Tibial nerve (tissue), 4 donors: ENCODE measurements around the gene UBE2L5. TPM values are rescaled to one million over a fixed set of nuclear protein-coding genes. Genes with fewer than 3 reads are reported as not detected.
"Not testable (repeated sequence)": the region's sequence is repeated elsewhere in the genome, so short reads cannot be mapped to it uniquely, and the experiment has no call there.

Experiments used
- DNase-seq, 2 donors: peaks; one replicate each; pipeline ENCODE4 v3.0.0-alpha.2; 2019; ENCODE audit warnings: low spot score in 2 of 2
- H3K27ac ChIP-seq, 4 donors: fragments of 200-600 bp; sonication (generic) in 3 of 4; one replicate each; pipeline ENCODE4 v1.5.1; 2017 to 2019; ENCODE audit warnings: mild to moderate bottlenecking in 1 of 4
- H3K27me3 ChIP-seq, 2 donors: fragments of 200-600 bp; sonication (generic) in 1 of 2; one replicate each; pipeline versions ENCODE4 v1.5.1 to v1.6.0; 2017 to 2019
- H3K36me3 ChIP-seq, 3 donors: fragments of 200-600 bp; sonication (generic); one replicate each; pipeline ENCODE4 v1.5.1; 2018 to 2019
- H3K4me1 ChIP-seq, 4 donors: fragments of 200-600 bp; sonication (generic) in 3 of 4; one replicate each; pipeline ENCODE4 v1.5.1; 2017 to 2019
- H3K4me3 ChIP-seq, 4 donors: fragments of 200-600 bp; sonication (generic) in 3 of 4; one replicate each; pipeline ENCODE4 v1.5.1; 2017 to 2019; ENCODE audit warnings: mild to moderate bottlenecking in 1 of 4, moderate library complexity in 1 of 4
- H3K9me3 ChIP-seq, 4 donors: fragments of 200-600 bp; sonication (generic) in 3 of 4; one replicate each; pipeline ENCODE4 v1.5.1; 2017 to 2019
- CTCF ChIP-seq, 5 experiments: fragments of 200-600 bp in 3 of 5; fragments of 450-650 bp in 2 of 5; sonication (generic) in 3 of 5; IDR thresholded peaks; one replicate each; pipeline ENCODE4 v1.5.1; 2016 to 2019; ENCODE audit warnings: antibody characterized with exemption in 5 of 5, mild to moderate bottlenecking in 3 of 5, moderate library complexity in 2 of 5
- EP300 ChIP-seq, 2 donors: sonication (generic); formaldehyde crosslinking; IDR thresholded peaks; one replicate each; pipeline ENCODE4 v1.6.1; 2017; ENCODE audit warnings: antibody characterized with exemption in 2 of 2, mild to moderate bottlenecking in 1 of 2
- POLR2A ChIP-seq, 2 donors: fragments of 450-650 bp; IDR thresholded peaks; one replicate each; pipeline ENCODE4 v1.6.1; 2017; ENCODE audit warnings: antibody characterized with exemption in 2 of 2, mild to moderate bottlenecking in 2 of 2, moderate library complexity in 2 of 2
- WGBS, 2 donors: methylation state at CpG; one replicate each; pipeline ENCODE4 v1.1.5; 2018; 5-methylcytosine and 5-hydroxymethylcytosine counted together
- total RNA-seq, 4 donors: library from RNA; depleted of rRNA; stranded (reverse); fragments of >200 nt; gene quantifications; one replicate each; pipeline ENCODE4 v1.1.0, GENCODE V29; 2016

UBE2L5 gene
- total RNA-seq, 4 donors from 2014 or later, result not detected

GRCh38 chr13:30442926-30443325, 20.6 kb downstream of the UBE2L5 start:
- Histone ChIP-seq H3K27me3 (no peaks in the 10 kb centered on the region), H3K27ac (no peak overlapping the region), H3K36me3 (no peaks in the 10 kb centered on the region), H3K4me3 (no peak overlapping the region), H3K4me1 (peaks cover 0 to 16% (median 13%) of the 10 kb centered on the region in 4 donors), H3K9me3 (peaks cover 0 to 4% (median 0%) of the 10 kb centered on the region in 4 donors)
- no peak for TF ChIP-seq POLR2A (IDR thresholded peaks at IDR 0.05)
- TF ChIP-seq EP300 (IDR thresholded peaks at IDR 0.05), result no peak
- TF ChIP-seq CTCF (IDR thresholded peaks at IDR 0.05), result no peak
- DNase-seq, result no peak
- WGBS, 2 donors, result 61 to 62% methylated on average over 5 of the region's 5 CpGs

- not testable (repeated sequence) for H3K27ac ChIP-seq, H3K27me3 ChIP-seq, H3K9me3 ChIP-seq, DNase-seq, H3K4me3 ChIP-seq, H3K36me3 ChIP-seq
- H3K4me1 ChIP-seq, result peaks cover 0 to 16% (median 13%) of the 10 kb centered on the region in 4 donors
- 90 to 91% methylated on average over 3 of the region's 3 CpGs for WGBS, 2 donors
Measured at GRCh38 chr13:30443491-30443890, 21.2 kb downstream of the UBE2L5 start.

GRCh38 chr13:30443957-30444404, 21.7 kb downstream of the UBE2L5 start:
- Histone ChIP-seq H3K36me3 (no peaks in the 10 kb centered on the region), H3K27ac (no peak overlapping the region), H3K27me3 (no peaks in the 10 kb centered on the region), H3K4me1 (peaks cover 0 to 16% (median 13%) of the 10 kb centered on the region in 4 donors), H3K4me3 (no peak overlapping the region), H3K9me3 (peaks cover 0 to 4% (median 0%) of the 10 kb centered on the region in 4 donors)
- 88 to 95% methylated on average over 10 to 12 of the region's 12 CpGs for WGBS, 2 donors
- no peak for DNase-seq
- no peak for TF ChIP-seq EP300 (IDR thresholded peaks at IDR 0.05)
- TF ChIP-seq POLR2A (IDR thresholded peaks at IDR 0.05), result no peak
- TF ChIP-seq CTCF (IDR thresholded peaks at IDR 0.05), result no peak

- H3K4me3 ChIP-seq, result peak overlapping the region; percentile 1 to 53 (median 44)
- TF ChIP-seq EP300 (IDR thresholded peaks at IDR 0.05) (peak in 1 of 2 donors; percentile 1), POLR2A (IDR thresholded peaks at IDR 0.05) (no peak)
- 30 to 34% methylated on average over 7 of the region's 7 CpGs for WGBS, 2 donors
Measured at GRCh38 chr13:30446126-30446500, 23.8 kb downstream of the UBE2L5 start.

GRCh38 chr13:30448441-30448840, 26.1 kb downstream of the UBE2L5 start:
- H3K36me3 ChIP-seq, result no peaks in the 10 kb centered on the region
- H3K4me1 ChIP-seq, result peaks cover 0 to 16% (median 13%) of the 10 kb centered on the region in 4 donors
- no peaks in the 10 kb centered on the region for H3K9me3 ChIP-seq
- 94 to 96% methylated on average over 4 of the region's 4 CpGs for WGBS, 2 donors
- TF ChIP-seq EP300 (IDR thresholded peaks at IDR 0.05) (no peak), POLR2A (IDR thresholded peaks at IDR 0.05) (no peak), CTCF (IDR thresholded peaks at IDR 0.05) (no peak)
- no peak overlapping the region for H3K27ac ChIP-seq
- no peak overlapping the region for H3K4me3 ChIP-seq
- H3K27me3 ChIP-seq, result no peaks in the 10 kb centered on the region
- DNase-seq, result no peak

More at GRCh38 chr13:30446126-30446500, 23.8 kb downstream of the UBE2L5 start:
- H3K4me1 ChIP-seq, result peaks cover 0 to 16% (median 13%) of the 10 kb centered on the region in 4 donors
- peak overlapping the region; percentile 0 to 80 (median 74) for H3K27ac ChIP-seq
- H3K27me3 ChIP-seq, result no peaks in the 10 kb centered on the region
- DNase-seq, result no peak
- no peaks in the 10 kb centered on the region for H3K36me3 ChIP-seq
- H3K9me3 ChIP-seq, result peaks cover 0 to 4% (median 0%) of the 10 kb centered on the region in 4 donors

GRCh38 chr13:30450066-30450465, 27.8 kb downstream of the UBE2L5 start:
- Histone ChIP-seq H3K27me3 (no peaks in the 10 kb centered on the region), H3K9me3 (no peaks in the 10 kb centered on the region), H3K4me1 (peaks cover 0 to 15% (median 11%) of the 10 kb centered on the region in 4 donors), H3K4me3 (no peak overlapping the region), H3K36me3 (no peaks in the 10 kb centered on the region), H3K27ac (no peak overlapping the region)
- DNase-seq, result no peak
- WGBS, 2 donors, result 93 to 96% methylated on average over 2 of the region's 2 CpGs
- TF ChIP-seq CTCF (IDR thresholded peaks at IDR 0.05), result no peak
- TF ChIP-seq POLR2A (IDR thresholded peaks at IDR 0.05), result no peak
- TF ChIP-seq EP300 (IDR thresholded peaks at IDR 0.05), result no peak

- H3K27me3 ChIP-seq, H3K4me1 ChIP-seq, DNase-seq, H3K4me3 ChIP-seq, H3K9me3 ChIP-seq, H3K27ac ChIP-seq, H3K36me3 ChIP-seq: not testable (repeated sequence)
- 93 to 95% methylated on average over 12 of the region's 12 CpGs for WGBS, 2 donors
Measured at GRCh38 chr13:30451476-30451875, 29.2 kb downstream of the UBE2L5 start.
